Prostate gland (tissue), 2 donors: ENCODE measurements around the gene PKNOX2.

ENCODE experiments used
- CTCF ChIP-seq, 4 experiments: fragments of 200-600 bp in 2 of 4; fragments of 450-650 bp in 2 of 4; sonication (generic) in 2 of 4; IDR thresholded peaks; 1 replicate in 3 of 4; 2 replicates in 1 of 4; pipeline ENCODE4 v1.5.1; 2016 to 2019; ENCODE audit warnings: antibody characterized with exemption in 4 of 4, mild to moderate bottlenecking in 2 of 4, moderate library complexity in 2 of 4
- POLR2AphosphoS5 ChIP-seq: sonication (generic); formaldehyde crosslinking; IDR thresholded peaks from one replicate; pipeline ENCODE4 v1.6.1; 2017; ENCODE audit warnings: antibody characterized with exemption

- TF ChIP-seq CTCF (IDR thresholded peaks at IDR 0.05) (no peak), POLR2AphosphoS5 (no peak)
Measured at GRCh38 chr11:125464666-125465065, 300.1 kb downstream of the PKNOX2 start.
